ENCODE data around the gene SMIM13. TPM values are rescaled to one million over a fixed set of nuclear protein-coding genes. Genes with fewer than 3 reads are reported as not detected.

The SMIM13 gene
- total RNA-seq, 1 experiment from 2014 or later: 15.7 TPM

- intact Hi-C loops (cut with micrococcal nuclease): no loop called here
- Histone ChIP-seq H3K27me3 (ENCODE audit: insufficient read depth, low read length) (no peaks in the 10 kb centered on the region), H3K9me3 (ENCODE audit: control insufficient read depth in 1 of 2, insufficient read depth in 1 of 2, low read depth in 1 of 2, low read length in 2 of 2) (no peaks in the 10 kb centered on the region), H3K79me2 (ENCODE audit: insufficient read depth, low read length) (no peaks in the 10 kb centered on the region), H3K4me1 (ENCODE audit: control insufficient read depth in 1 of 2, insufficient read depth in 2 of 2, low read length in 2 of 2) (no peaks in the 10 kb centered on the region), H3K4me3 (replicated peaks in 1 of 2; ENCODE audit: low read depth in 1 of 2, low read length in 2 of 2) (no peak overlapping the region), H3K27ac (ENCODE audit: low read depth, low read length) (no peak overlapping the region), H3K36me3 (ENCODE audit: control insufficient read depth in 1 of 2, insufficient read depth in 2 of 2, low read length in 2 of 2) (no peaks in the 10 kb centered on the region), H3K9ac (ENCODE audit: low read length) (no peak overlapping the region), H3K9me2 (ENCODE audit: insufficient read depth) (no peaks in the 10 kb centered on the region), H4K20me1 (ENCODE audit: insufficient read depth) (no peaks in the 10 kb centered on the region), H3K4me2 (ENCODE audit: low read length) (no peak overlapping the region), H2AFZ (ENCODE audit: low read depth, low read length, poor library complexity, severe bottlenecking) (no peak overlapping the region)
- RAD21 ChIA-PET (ENCODE audit: low non-redundant PET in 1 of 2, low total read pairs in 2 of 2, uncharacterized antibody in 2 of 2, unreplicated experiment in 2 of 2): no interaction called here
- DNase-seq (ENCODE audit: low read depth, low spot score): no peak
- POLR2A ChIA-PET: no interaction called here
- no peak for TF ChIP-seq ATF3 (IDR thresholded peaks at IDR 0.05)
- TF ChIP-seq ELF1 (IDR thresholded peaks at IDR 0.05; ENCODE audit: borderline replicate concordance, low read depth): no peak
- no peak for TF ChIP-seq ZBTB33 (IDR thresholded peaks at IDR 0.05; ENCODE audit: extremely low read depth, insufficient replicate concordance, low read length)
- no peak for TF ChIP-seq YY1 (IDR thresholded peaks at IDR 0.05; ENCODE audit: extremely low read depth, insufficient replicate concordance, low read depth, low read length)
- TF ChIP-seq POLR2AphosphoS5 (IDR thresholded peaks at IDR 0.05; ENCODE audit: low read depth, low read length): no peak
- no peak for TF ChIP-seq POLR2A (IDR thresholded peaks at IDR 0.05; ENCODE audit: borderline replicate concordance, extremely low read depth, insufficient read depth, insufficient read length)
- TF ChIP-seq TCF7L2 (IDR thresholded peaks at IDR 0.05; ENCODE audit: borderline replicate concordance, extremely low read depth, insufficient read depth, insufficient read length): no peak
- TF ChIP-seq EZH2 (IDR thresholded peaks at IDR 0.05): no peak
- no peak for TF ChIP-seq JUND (IDR thresholded peaks at IDR 0.05)
- TF ChIP-seq SP1 (IDR thresholded peaks at IDR 0.05; ENCODE audit: low read depth): no peak
- TF ChIP-seq SIN3A (IDR thresholded peaks at IDR 0.05; ENCODE audit: low read depth): no peak
- TF ChIP-seq EGR1 (IDR thresholded peaks at IDR 0.05; ENCODE audit: low read depth): no peak
- no peak for TF ChIP-seq CBX3 (IDR thresholded peaks at IDR 0.05; ENCODE audit: low read depth)
- no peak for TF ChIP-seq CTCF (IDR thresholded peaks at IDR 0.05 in 2 of 3, conservative IDR thresholded peaks at IDR 0.05 in 1 of 3; ENCODE audit: borderline replicate concordance in 1 of 3, insufficient read depth in 1 of 3, low read depth in 2 of 3, low read length in 2 of 3)
- TF ChIP-seq ZFX (IDR thresholded peaks at IDR 0.05): no peak
- no peak for TF ChIP-seq MAX (IDR thresholded peaks at IDR 0.05)
- CTCF ChIA-PET: no interaction called here
- BruUV-seq (replicated peaks): no TSS peak
- ATAC-seq: no peak
Measured at GRCh38 chr6:11160199-11160598, 66.6 kb downstream of the SMIM13 start.

All from HCT116 (cell line).